Tibial nerve (tissue), 4 donors: ENCODE results near the gene SLIT1. TPM values are rescaled to one million over a fixed set of nuclear protein-coding genes. Genes with fewer than 3 reads are reported as not detected.

Experiments used
- DNase-seq, 2 donors: peaks; one replicate each; pipeline ENCODE4 v3.0.0-alpha.2; 2019; ENCODE audit warnings: low spot score in 2 of 2
- H3K27ac ChIP-seq, 4 donors: fragments of 200-600 bp; sonication (generic) in 3 of 4; one replicate each; pipeline ENCODE4 v1.5.1; 2017 to 2019; ENCODE audit warnings: mild to moderate bottlenecking in 1 of 4
- H3K27me3 ChIP-seq, 2 donors: fragments of 200-600 bp; sonication (generic) in 1 of 2; one replicate each; pipeline versions ENCODE4 v1.5.1 to v1.6.0; 2017 to 2019
- H3K36me3 ChIP-seq, 3 donors: fragments of 200-600 bp; sonication (generic); one replicate each; pipeline ENCODE4 v1.5.1; 2018 to 2019
- H3K4me1 ChIP-seq, 4 donors: fragments of 200-600 bp; sonication (generic) in 3 of 4; one replicate each; pipeline ENCODE4 v1.5.1; 2017 to 2019
- H3K4me3 ChIP-seq, 4 donors: fragments of 200-600 bp; sonication (generic) in 3 of 4; one replicate each; pipeline ENCODE4 v1.5.1; 2017 to 2019; ENCODE audit warnings: mild to moderate bottlenecking in 1 of 4, moderate library complexity in 1 of 4
- H3K9me3 ChIP-seq, 4 donors: fragments of 200-600 bp; sonication (generic) in 3 of 4; one replicate each; pipeline ENCODE4 v1.5.1; 2017 to 2019
- EP300 ChIP-seq, 2 donors: sonication (generic); formaldehyde crosslinking; IDR thresholded peaks; one replicate each; pipeline ENCODE4 v1.6.1; 2017; ENCODE audit warnings: antibody characterized with exemption in 2 of 2, mild to moderate bottlenecking in 1 of 2
- POLR2A ChIP-seq, 2 donors: fragments of 450-650 bp; IDR thresholded peaks; one replicate each; pipeline ENCODE4 v1.6.1; 2017; ENCODE audit warnings: antibody characterized with exemption in 2 of 2, mild to moderate bottlenecking in 2 of 2, moderate library complexity in 2 of 2
- WGBS, 2 donors: methylation state at CpG; one replicate each; pipeline ENCODE4 v1.1.5; 2018; 5-methylcytosine and 5-hydroxymethylcytosine counted together
- total RNA-seq, 4 donors: library from RNA; depleted of rRNA; stranded (reverse); fragments of >200 nt; gene quantifications; one replicate each; pipeline ENCODE4 v1.1.0, GENCODE V29; 2016
- TF ChIP-seq, protein P1 (sequence below), 5 experiments: fragments of 200-600 bp in 3 of 5; fragments of 450-650 bp in 2 of 5; sonication (generic) in 3 of 5; IDR thresholded peaks; one replicate each; pipeline ENCODE4 v1.5.1; 2016 to 2019; ENCODE audit warnings: antibody characterized with exemption in 5 of 5, mild to moderate bottlenecking in 3 of 5, moderate library complexity in 2 of 5

The SLIT1 gene
- total RNA-seq, 4 donors from 2014 or later = 0.78 to 3.1 (median 1.3) TPM

GRCh38 chr10:97069026-97069425 lies 116.7 kb downstream of the SLIT1 start:
- TF ChIP-seq EP300 (IDR thresholded peaks at IDR 0.05) (no peak), POLR2A (IDR thresholded peaks at IDR 0.05) (no peak)
- TF ChIP-seq, protein P1, sequence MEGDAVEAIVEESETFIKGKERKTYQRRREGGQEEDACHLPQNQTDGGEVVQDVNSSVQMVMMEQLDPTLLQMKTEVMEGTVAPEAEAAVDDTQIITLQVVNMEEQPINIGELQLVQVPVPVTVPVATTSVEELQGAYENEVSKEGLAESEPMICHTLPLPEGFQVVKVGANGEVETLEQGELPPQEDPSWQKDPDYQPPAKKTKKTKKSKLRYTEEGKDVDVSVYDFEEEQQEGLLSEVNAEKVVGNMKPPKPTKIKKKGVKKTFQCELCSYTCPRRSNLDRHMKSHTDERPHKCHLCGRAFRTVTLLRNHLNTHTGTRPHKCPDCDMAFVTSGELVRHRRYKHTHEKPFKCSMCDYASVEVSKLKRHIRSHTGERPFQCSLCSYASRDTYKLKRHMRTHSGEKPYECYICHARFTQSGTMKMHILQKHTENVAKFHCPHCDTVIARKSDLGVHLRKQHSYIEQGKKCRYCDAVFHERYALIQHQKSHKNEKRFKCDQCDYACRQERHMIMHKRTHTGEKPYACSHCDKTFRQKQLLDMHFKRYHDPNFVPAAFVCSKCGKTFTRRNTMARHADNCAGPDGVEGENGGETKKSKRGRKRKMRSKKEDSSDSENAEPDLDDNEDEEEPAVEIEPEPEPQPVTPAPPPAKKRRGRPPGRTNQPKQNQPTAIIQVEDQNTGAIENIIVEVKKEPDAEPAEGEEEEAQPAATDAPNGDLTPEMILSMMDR (IDR thresholded peaks at IDR 0.05) = no peak
- H3K27me3 ChIP-seq = peaks cover 0 to 17% of the 10 kb centered on the region in 2 donors
- 93 to 95% methylated on average over 2 of the region's 2 CpGs for WGBS, 2 donors
- peaks cover 0 to 5% (median 0%) of the 10 kb centered on the region in 4 donors for H3K4me1 ChIP-seq
- H3K9me3 ChIP-seq = peaks cover 0 to 8% (median 0%) of the 10 kb centered on the region in 4 donors
- no peak overlapping the region for H3K27ac ChIP-seq
- H3K36me3 ChIP-seq = no peaks in the 10 kb centered on the region
- no peak overlapping the region for H3K4me3 ChIP-seq
- DNase-seq = no peak

DNA sequence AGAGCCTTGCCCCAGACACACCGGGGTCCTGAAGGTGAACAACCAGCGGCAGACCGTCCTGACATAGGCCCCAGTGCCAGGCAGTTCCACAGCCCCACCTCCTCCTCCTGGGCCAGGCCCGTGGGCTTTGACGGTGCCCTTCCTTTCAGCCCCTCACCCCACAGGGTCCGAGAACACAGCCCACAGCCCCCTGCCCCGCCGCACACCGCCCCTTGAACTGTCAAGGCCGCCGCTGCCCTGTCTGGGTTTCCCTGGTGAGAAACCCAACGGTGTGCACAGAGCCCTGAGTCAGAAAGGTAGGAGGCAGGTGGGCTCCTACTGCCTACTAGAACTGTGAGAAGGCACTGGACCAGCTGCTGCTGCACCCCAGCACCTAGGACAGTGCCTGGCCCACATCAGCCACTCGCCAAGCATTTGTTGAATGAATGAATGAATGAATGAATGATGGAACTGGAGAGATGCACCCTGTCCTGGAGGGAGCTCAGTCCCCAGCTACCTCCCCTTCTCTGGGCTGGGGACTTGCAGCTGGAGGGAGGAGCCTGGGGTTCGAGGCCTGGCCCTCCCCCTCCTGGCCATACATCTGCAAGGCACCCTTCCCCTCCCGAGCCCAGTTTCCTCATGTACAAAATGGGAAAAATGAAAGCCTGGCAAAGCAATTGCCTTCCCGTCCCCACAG lies 117.9 kb downstream of the SLIT1 start:
- Histone ChIP-seq H3K4me3 (no peak overlapping the region), H3K9me3 (peaks cover 0 to 8% (median 0%) of the 10 kb centered on the region in 4 donors), H3K4me1 (peaks cover 0 to under 1% (median 0%) of the 10 kb centered on the region in 4 donors), H3K27ac (no peak overlapping the region), H3K27me3 (peaks cover 0 to 10% of the 10 kb centered on the region in 2 donors), H3K36me3 (no peaks in the 10 kb centered on the region)
- WGBS, 2 donors = 73 to 74% methylated on average over 16 of the region's 16 CpGs
- DNase-seq = no peak
- TF ChIP-seq POLR2A (IDR thresholded peaks at IDR 0.05) (no peak), EP300 (IDR thresholded peaks at IDR 0.05) (no peak)
- TF ChIP-seq, protein P1 (IDR thresholded peaks at IDR 0.05) = no peak

GRCh38 chr10:97066877-97067555 lies 118.7 kb downstream of the SLIT1 start:
- TF ChIP-seq, protein P1 (IDR thresholded peaks at IDR 0.05) = no peak
- TF ChIP-seq EP300 (IDR thresholded peaks at IDR 0.05) (no peak), POLR2A (IDR thresholded peaks at IDR 0.05) (no peak)
- DNase-seq = no peak
- Histone ChIP-seq H3K9me3 (peaks cover 0 to 8% (median 0%) of the 10 kb centered on the region in 4 donors), H3K4me1 (no peaks in the 10 kb centered on the region), H3K27ac (no peak overlapping the region), H3K36me3 (no peaks in the 10 kb centered on the region), H3K4me3 (no peak overlapping the region), H3K27me3 (peaks cover 0 to 3% of the 10 kb centered on the region in 2 donors)
- 81% methylated on average over 12 to 13 of the region's 13 CpGs for WGBS, 2 donors

- Histone ChIP-seq H3K9me3 (peaks cover 0 to 8% (median 0%) of the 10 kb centered on the region in 4 donors), H3K27me3 (no peaks in the 10 kb centered on the region), H3K27ac (no peak overlapping the region), H3K36me3 (no peaks in the 10 kb centered on the region), H3K4me3 (no peak overlapping the region), H3K4me1 (no peaks in the 10 kb centered on the region)
- 69% methylated on average over 18 of the region's 18 CpGs for WGBS, 2 donors
- TF ChIP-seq EP300 (IDR thresholded peaks at IDR 0.05) (no peak), POLR2A (IDR thresholded peaks at IDR 0.05) (no peak)
- TF ChIP-seq, protein P1 (IDR thresholded peaks at IDR 0.05) = no peak
- DNase-seq = no peak
Measured at GRCh38 chr10:97065686-97066660, 119.8 kb downstream of the SLIT1 start.
